Esophagus (tissue), 2 donors: ENCODE data around the gene SRBD1. TPM values are rescaled to one million over a fixed set of nuclear protein-coding genes. Genes with fewer than 3 reads are reported as not detected.

Source experiments
- H3K27ac ChIP-seq, 2 donors: one replicate each; pipeline ENCODE4 v1.5.1; 2013; ENCODE audit warnings: low read depth in 2 of 2, mild to moderate bottlenecking in 2 of 2, inconsistent platforms in 1 of 2, low read length in 1 of 2, moderate library complexity in 1 of 2
- H3K27me3 ChIP-seq, 2 donors: one replicate each; pipeline ENCODE4 v1.6.1; 2013; ENCODE audit warnings: low read length in 2 of 2, control low read depth in 1 of 2, mild to moderate bottlenecking in 1 of 2; ENCODE audit not compliant: insufficient read depth in 2 of 2, control insufficient read depth in 1 of 2
- H3K36me3 ChIP-seq, 2 donors: one replicate each; pipeline ENCODE4 v1.6.1; 2013; ENCODE audit warnings: low read length in 1 of 2; ENCODE audit not compliant: control insufficient read depth in 2 of 2, insufficient read depth in 2 of 2
- H3K4me1 ChIP-seq, 2 donors: one replicate each; pipeline ENCODE4 v1.6.1; 2013; ENCODE audit warnings: low read length in 1 of 2; ENCODE audit not compliant: control insufficient read depth in 2 of 2, insufficient read depth in 2 of 2
- H3K4me3 ChIP-seq, 2 donors: one replicate each; pipeline ENCODE4 v1.5.1; 2013; ENCODE audit warnings: low read length in 2 of 2, mild to moderate bottlenecking in 2 of 2, low read depth in 1 of 2, moderate library complexity in 1 of 2
- H3K9me3 ChIP-seq, 2 donors: one replicate each; pipeline ENCODE4 v1.6.1; 2013; ENCODE audit warnings: mild to moderate bottlenecking in 2 of 2, low read depth in 1 of 2, low read length in 1 of 2, moderate library complexity in 1 of 2; ENCODE audit not compliant: control insufficient read depth in 2 of 2, insufficient read depth in 1 of 2
- WGBS, 2 donors: extraction: QIAGEN DNeasy Blood & Tissue Kit; methylation state at CpG; one replicate each; pipeline ENCODE4 v1.1.7; 2013; 5-methylcytosine and 5-hydroxymethylcytosine counted together
- polyA plus RNA-seq, 2 donors: library from polyadenylated mRNA; stranded (reverse); fragments of 200-250 nt; gene quantifications; one replicate each; pipeline ENCODE4 v1.2.3, GENCODE V29; 2013
- donor health status: healthy with polysubstance abuse.
- donor health status: Bipolar disorder and iron deficiency.

SRBD1 gene
- polyA plus RNA-seq, 2 donors: 2.3 to 3.1 TPM

DNA sequence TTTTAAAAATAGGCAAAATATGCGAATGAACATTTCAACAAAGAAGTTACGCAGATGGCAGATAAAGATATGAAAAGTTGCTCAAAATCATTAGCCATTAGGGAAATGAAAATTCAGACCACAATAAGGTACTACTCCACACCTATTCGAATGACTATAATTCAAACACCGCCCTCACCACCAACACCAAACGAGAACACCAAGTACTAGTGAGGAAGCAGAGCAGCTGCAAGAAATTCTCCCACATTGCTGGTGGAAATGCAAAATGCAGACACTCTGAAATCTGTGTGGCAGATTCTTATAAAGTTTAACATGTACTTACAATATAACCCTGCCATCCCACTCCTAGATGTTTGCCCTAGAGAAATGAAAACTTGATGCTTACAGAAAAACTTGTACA lies 23.2 kb upstream of the SRBD1 start:
- WGBS, 2 donors: 88% methylated on average over 5 of the region's 5 CpGs
- H3K9me3 ChIP-seq: no peaks in the 10 kb centered on the region

DNA sequence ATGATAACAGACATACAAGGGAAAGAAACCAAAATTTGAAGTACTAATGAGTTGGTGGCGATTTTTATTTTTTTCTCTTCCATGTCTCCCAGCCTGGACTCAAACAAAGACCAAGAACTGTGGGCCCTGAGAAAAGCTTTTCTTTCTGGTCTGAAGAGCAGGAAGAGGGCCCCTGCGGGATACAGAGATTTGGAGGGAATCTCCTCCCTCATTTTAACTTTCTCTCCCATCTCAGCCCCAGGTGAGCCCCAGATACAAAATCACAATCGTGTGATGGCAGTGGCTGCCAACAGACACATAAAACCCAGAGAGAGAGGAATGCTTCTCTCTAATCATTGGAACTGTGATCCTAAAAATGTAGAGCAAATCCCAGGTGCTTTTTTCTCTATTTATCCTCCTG lies 20.9 kb upstream of the SRBD1 start:
- WGBS, 2 donors: 69 to 84% methylated on average over 3 of the region's 3 CpGs
- Histone ChIP-seq H3K27me3 (no peaks in the 10 kb centered on the region), H3K4me3 (no peak overlapping the region), H3K36me3 (no peaks in the 10 kb centered on the region), H3K27ac (no peak overlapping the region), H3K9me3 (no peaks in the 10 kb centered on the region), H3K4me1 (no peaks in the 10 kb centered on the region)

More for the DNA sequence above, 23.2 kb upstream of the SRBD1 start:
- no peaks in the 10 kb centered on the region for H3K27me3 ChIP-seq
- no peaks in the 10 kb centered on the region for H3K36me3 ChIP-seq
- H3K27ac ChIP-seq: no peak overlapping the region
- no peaks in the 10 kb centered on the region for H3K4me1 ChIP-seq
- H3K4me3 ChIP-seq: no peak overlapping the region

DNA sequence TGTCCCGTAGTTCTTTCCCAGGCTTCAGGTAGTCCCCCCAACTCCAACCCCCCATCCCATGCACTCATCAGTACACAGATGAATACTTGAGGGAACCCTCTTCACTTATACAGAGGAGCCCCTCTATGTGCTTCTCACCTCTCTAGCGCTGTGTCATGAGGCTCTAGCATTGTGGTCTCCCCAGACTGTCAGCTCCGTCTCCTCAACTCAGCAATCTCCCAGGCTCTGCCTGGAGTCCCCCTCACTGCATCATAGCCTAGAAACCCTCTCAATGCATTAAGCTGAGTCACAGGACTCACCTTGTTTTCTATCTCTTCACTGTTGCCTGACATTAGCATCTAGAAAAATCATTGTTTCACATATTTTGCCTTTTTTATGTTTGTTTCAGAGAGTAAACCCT lies 20.3 kb upstream of the SRBD1 start:
- H3K4me3 ChIP-seq: no peak overlapping the region
- 94 to 98% methylated on average over 3 of the region's 3 CpGs for WGBS, 2 donors
- no peaks in the 10 kb centered on the region for H3K4me1 ChIP-seq
- H3K36me3 ChIP-seq: no peaks in the 10 kb centered on the region
- H3K9me3 ChIP-seq: no peaks in the 10 kb centered on the region
- H3K27ac ChIP-seq: no peak overlapping the region
- H3K27me3 ChIP-seq: no peaks in the 10 kb centered on the region

DNA sequence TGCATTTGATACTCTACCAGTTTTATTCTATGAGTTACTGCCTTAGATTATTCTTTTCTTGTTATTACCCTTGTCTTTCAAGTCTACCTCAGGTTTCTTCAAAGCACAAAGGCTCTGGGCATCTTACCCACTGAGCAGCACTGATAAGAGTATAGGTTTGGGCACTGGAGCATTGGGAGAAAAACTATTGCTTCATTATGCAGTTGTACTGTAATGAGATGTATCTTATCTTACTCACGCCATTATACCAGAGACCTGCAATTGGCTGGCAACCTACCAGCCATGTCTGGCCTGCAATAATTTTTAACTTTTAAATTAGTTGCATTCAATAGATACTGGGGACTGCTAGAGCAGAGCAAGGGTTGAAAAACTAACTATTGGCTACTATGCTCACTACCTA lies 18.9 kb upstream of the SRBD1 start:
- WGBS, 2 donors: 82 to 95% methylated on average over 1 of the region's 1 CpG
- H3K4me3 ChIP-seq: no peak overlapping the region
- no peaks in the 10 kb centered on the region for H3K9me3 ChIP-seq
- H3K27ac ChIP-seq: no peak overlapping the region
- H3K36me3 ChIP-seq: no peaks in the 10 kb centered on the region
- H3K4me1 ChIP-seq: no peaks in the 10 kb centered on the region
- no peaks in the 10 kb centered on the region for H3K27me3 ChIP-seq

DNA sequence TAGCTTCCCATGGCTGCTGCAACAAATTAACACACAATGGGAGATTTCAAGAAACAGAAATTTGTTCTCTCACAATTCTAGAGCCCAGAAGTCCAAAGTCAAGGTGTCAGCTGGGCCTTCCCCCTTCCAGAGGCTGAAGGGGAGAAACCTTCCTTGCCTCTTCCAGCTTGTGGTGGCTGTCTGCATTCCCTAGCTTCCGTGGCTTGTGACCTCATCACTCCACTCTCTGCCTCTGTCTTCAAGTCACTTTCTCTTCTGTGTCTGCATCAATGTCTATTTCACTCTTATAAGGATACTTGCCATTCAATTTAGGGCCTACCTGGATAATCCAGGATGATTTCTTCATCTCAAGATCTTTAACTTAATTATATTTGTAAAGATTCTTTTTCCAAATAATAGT lies 16.8 kb upstream of the SRBD1 start:
- Histone ChIP-seq H3K4me1 (no peaks in the 10 kb centered on the region), H3K4me3 (no peak overlapping the region), H3K27ac (no peak overlapping the region), H3K9me3 (no peaks in the 10 kb centered on the region), H3K36me3 (no peaks in the 10 kb centered on the region), H3K27me3 (no peaks in the 10 kb centered on the region)
- 84 to 85% methylated on average over 1 of the region's 1 CpG for WGBS, 2 donors

DNA sequence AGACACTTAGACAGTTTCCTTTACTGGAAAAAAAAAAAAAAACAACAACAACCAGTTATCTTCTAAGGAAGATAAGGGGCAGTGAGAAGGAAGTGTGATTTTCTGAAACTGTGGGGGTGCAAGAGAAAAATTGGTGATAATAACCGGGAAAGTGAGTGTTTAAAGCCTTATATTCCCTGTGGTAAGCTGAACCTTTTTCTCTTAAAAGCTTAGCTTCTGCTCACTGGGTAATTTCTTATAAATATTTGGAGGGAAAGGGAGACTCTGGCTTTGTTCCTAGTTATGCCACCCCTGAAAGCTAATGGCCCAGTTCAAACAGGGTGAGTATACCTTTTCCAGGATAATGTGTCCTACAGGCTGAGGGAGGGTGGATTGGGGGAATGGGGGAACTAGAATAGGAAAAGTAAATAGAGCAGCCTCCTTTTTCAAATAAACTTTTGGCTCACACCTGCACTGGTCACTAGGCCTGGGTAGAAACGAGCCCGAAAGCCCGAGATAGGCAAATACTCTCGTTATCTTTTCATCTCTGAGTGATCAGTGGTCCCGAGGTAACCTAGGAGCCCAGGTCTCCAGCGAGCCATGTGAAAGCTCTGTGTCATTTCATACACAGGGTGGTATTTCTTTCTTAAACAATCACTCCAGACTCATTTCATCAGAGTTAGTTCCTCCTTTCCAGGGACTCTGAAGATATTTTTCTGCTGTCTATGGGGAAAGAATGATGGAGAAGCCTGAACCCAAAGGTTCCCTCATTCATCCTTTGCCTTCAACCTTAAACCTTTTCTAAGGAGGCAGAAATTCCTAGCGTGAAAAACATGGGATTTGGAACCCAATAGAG lies 15.5 kb upstream of the SRBD1 start:
- 66 to 73% methylated on average over 8 of the region's 8 CpGs for WGBS, 2 donors
- Histone ChIP-seq H3K27ac (no peak overlapping the region), H3K4me1 (no peaks in the 10 kb centered on the region), H3K36me3 (no peaks in the 10 kb centered on the region), H3K9me3 (no peaks in the 10 kb centered on the region), H3K27me3 (no peaks in the 10 kb centered on the region), H3K4me3 (no peak overlapping the region)

DNA sequence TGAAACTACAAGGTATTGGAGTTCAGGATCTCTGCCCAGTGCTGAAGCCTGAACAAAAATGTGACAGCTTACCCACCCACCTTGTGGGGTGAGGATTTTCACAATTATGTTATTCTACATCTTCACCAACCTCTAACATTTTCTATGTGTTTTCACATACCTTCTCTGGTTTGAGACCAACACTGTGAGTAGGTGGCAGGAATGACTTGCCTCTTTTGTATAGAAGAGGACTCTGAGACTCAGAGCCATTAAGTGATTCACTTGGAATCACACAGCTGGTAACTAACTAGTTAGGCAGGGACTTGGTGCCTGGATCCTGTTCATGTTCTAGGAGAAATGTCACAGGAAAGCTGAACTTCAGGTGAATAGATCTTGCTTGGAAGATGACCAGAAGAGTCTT lies 14.8 kb upstream of the SRBD1 start:
- Histone ChIP-seq H3K27me3 (no peaks in the 10 kb centered on the region), H3K27ac (no peak overlapping the region), H3K36me3 (no peaks in the 10 kb centered on the region), H3K9me3 (no peaks in the 10 kb centered on the region), H3K4me1 (no peaks in the 10 kb centered on the region), H3K4me3 (no peak overlapping the region)

DNA sequence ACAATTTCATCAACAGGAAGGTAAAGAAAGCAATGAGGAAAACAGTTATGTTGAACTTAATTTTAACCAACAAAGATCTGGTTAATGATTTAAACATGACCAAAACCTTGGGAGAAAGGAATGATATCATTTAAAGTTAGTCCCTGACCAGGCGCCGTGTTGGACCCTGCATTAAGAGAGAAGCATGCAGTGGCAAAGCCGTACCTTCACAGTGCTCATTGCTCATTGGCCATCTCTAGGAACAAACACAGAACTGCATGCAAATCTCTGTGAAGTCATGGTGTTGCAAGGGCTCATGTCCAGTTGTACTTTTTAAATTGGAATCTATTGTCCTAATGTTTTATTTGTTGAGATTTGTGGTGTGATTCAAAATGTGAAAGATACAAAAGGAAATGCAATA lies 12.0 kb upstream of the SRBD1 start:
- Histone ChIP-seq H3K27ac (no peak overlapping the region), H3K27me3 (no peaks in the 10 kb centered on the region), H3K4me1 (no peaks in the 10 kb centered on the region), H3K9me3 (no peaks in the 10 kb centered on the region), H3K36me3 (no peaks in the 10 kb centered on the region), H3K4me3 (no peak overlapping the region)
- 82 to 84% methylated on average over 3 of the region's 3 CpGs for WGBS, 2 donors

DNA sequence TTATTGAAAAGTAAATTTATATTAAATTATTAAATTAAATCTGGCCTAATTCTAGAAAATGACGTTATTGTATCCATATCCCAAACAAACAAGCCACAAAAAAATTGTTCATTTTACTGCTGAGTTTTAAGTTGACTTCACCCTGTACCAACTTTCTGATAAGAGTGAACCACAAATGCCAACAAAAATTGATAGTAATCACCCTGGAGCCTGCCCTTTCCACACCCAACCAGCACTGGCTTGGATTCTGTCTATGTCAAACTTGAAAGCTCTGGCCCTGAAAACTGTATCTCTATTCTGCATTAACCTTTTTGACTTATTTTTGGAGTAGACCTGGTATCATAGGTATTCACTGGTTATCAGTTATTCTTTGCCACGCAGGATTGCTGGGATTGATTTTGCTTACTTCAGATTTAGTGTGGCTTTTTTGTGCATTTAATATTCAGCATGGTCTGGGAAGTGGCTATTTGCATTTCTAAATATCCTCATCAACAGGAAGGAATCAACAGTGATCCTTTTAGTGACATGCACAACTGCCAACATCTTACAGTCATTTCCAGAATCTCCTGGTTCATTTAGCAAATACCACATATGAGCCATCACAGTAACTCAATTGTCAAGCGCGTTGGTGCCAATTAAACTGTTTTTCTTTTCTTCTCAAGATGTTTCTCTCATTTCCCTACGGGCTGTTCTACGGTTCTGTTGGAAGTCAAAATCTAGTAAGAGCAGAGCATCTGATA lies 11.4 kb upstream of the SRBD1 start:
- Histone ChIP-seq H3K27me3 (no peaks in the 10 kb centered on the region), H3K27ac (no peak overlapping the region), H3K36me3 (no peaks in the 10 kb centered on the region), H3K4me1 (no peaks in the 10 kb centered on the region), H3K4me3 (no peak overlapping the region), H3K9me3 (no peaks in the 10 kb centered on the region)
- WGBS, 2 donors: 88 to 95% methylated on average over 6 of the region's 6 CpGs

DNA sequence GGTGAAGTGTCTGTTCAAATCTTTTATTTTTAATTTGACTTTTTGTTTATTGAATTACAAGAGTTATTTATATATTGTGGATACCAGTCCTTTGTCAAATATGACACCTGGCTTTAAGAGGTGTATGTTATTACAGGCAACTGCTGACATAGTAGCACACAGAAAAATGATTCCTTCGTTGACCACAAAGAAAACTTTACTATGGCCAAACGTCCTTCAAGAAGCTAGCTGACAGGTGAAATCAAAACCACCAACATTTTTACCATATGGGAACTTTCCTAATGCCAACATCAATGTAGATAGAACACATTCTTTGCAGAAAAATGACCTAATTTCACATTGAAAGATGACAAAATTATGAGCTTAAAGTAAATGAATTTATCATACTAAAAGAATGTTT lies 6.4 kb upstream of the SRBD1 start:
- 35 to 48% methylated on average over 2 of the region's 2 CpGs for WGBS, 2 donors
- Histone ChIP-seq H3K4me3 (no peak overlapping the region), H3K9me3 (no peaks in the 10 kb centered on the region)

More for the DNA sequence above, 6.4 kb upstream of the SRBD1 start:
- H3K27ac ChIP-seq: no peak overlapping the region
- H3K4me1 ChIP-seq: no peaks in the 10 kb centered on the region
- no peaks in the 10 kb centered on the region for H3K36me3 ChIP-seq
- no peaks in the 10 kb centered on the region for H3K27me3 ChIP-seq
